Peyer's patch (tissue), 4 donors: ENCODE data around the gene BTBD16.

Source experiments
- CTCF ChIP-seq, 6 experiments: fragments of 450-650 bp in 4 of 6; fragments of 200-600 bp in 2 of 6; sonication (generic) in 1 of 6; IDR thresholded peaks; one replicate each; pipeline ENCODE4 v1.5.1; 2017 to 2019; ENCODE audit warnings: antibody characterized with exemption in 6 of 6, mild to moderate bottlenecking in 3 of 6, moderate library complexity in 1 of 6
- POLR2A ChIP-seq, 2 donors: fragments of 450-650 bp; IDR thresholded peaks; one replicate each; pipeline ENCODE4 v1.5.1; 2017; ENCODE audit warnings: antibody characterized with exemption in 2 of 2, mild to moderate bottlenecking in 2 of 2, moderate library complexity in 2 of 2

- no peak for TF ChIP-seq CTCF (IDR thresholded peaks at IDR 0.05)
- no peak for TF ChIP-seq POLR2A (IDR thresholded peaks at IDR 0.05)
Measured at GRCh38 chr10:122264436-122264835, 6.7 kb upstream of the BTBD16 start.
